Coronary artery (tissue), 2 donors: Measurements from ENCODE around the gene NRIP1.
"Not testable (repeated sequence)": the region's sequence is repeated elsewhere in the genome, so short reads cannot be mapped to it uniquely, and the experiment has no call there.

Experiments used
- DNase-seq: peaks from one replicate; pipeline ENCODE4 v3.0.0-alpha.2; 2017; ENCODE audit warnings: low spot score
- H3K27ac ChIP-seq, 2 donors: fragments of 200-600 bp; sonication (generic); one replicate each; pipeline ENCODE4 v1.5.1; 2016 to 2019
- H3K4me3 ChIP-seq: fragments of 200-600 bp; sonication (generic); 2 replicates; pipeline ENCODE4 v1.5.1; 2016; ENCODE audit warnings: mild to moderate bottlenecking, moderate library complexity
- TF ChIP-seq, protein P1 (sequence below): fragments of 200-600 bp; sonication (generic); IDR thresholded peaks from one replicate; pipeline ENCODE4 v1.5.1; 2019; ENCODE audit warnings: antibody characterized with exemption

Gene NRIP1

DNA sequence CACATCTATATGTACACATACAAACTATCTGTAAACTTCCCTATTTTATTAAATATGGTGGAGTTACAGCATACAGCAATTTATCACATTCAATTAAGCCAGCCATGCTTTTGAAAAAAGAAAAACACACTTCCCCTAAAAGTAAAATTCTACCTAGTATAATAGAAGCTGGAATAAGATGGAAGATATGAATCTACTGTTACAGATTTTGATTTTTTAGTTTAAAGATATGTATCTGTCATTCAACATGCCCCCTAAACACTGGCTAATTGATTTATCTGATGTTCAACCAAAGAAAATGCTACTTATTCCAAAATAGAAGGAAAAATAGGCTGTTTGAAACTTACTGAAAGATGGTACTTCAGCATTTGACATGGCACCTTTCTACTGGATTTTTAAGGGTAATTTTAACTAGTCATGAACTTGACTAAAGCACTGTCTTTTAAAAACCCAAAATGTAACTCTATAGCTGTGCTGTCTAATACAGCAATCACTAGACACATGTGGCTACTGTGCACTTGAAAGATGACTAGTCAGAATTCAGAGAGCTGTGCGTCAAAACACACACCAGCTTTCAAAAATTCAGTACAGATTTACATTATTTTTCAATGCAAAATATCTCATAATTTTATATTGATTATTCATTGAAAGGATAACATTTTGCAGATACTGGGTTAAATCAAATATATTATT is 25.0 kb downstream of the NRIP1 start:
- DNase-seq, result no peak
- TF ChIP-seq, protein P1, sequence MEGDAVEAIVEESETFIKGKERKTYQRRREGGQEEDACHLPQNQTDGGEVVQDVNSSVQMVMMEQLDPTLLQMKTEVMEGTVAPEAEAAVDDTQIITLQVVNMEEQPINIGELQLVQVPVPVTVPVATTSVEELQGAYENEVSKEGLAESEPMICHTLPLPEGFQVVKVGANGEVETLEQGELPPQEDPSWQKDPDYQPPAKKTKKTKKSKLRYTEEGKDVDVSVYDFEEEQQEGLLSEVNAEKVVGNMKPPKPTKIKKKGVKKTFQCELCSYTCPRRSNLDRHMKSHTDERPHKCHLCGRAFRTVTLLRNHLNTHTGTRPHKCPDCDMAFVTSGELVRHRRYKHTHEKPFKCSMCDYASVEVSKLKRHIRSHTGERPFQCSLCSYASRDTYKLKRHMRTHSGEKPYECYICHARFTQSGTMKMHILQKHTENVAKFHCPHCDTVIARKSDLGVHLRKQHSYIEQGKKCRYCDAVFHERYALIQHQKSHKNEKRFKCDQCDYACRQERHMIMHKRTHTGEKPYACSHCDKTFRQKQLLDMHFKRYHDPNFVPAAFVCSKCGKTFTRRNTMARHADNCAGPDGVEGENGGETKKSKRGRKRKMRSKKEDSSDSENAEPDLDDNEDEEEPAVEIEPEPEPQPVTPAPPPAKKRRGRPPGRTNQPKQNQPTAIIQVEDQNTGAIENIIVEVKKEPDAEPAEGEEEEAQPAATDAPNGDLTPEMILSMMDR, result no peak
- Histone ChIP-seq H3K27ac (no peak overlapping the region), H3K4me3 (no peak overlapping the region)

- no peak overlapping the region for H3K27ac ChIP-seq
- no peak overlapping the region for H3K4me3 ChIP-seq
- no peak for DNase-seq
- TF ChIP-seq, protein P1, result no peak
Observed at GRCh38 chr21:15037900-15038293, 26.9 kb downstream of the NRIP1 start.

GRCh38 chr21:15037095-15037899 is 27.5 kb downstream of the NRIP1 start:
- DNase-seq, result no peak
- Histone ChIP-seq H3K27ac (no peak overlapping the region), H3K4me3 (no peak overlapping the region)
- TF ChIP-seq, protein P1, result no peak

- no peak overlapping the region for H3K4me3 ChIP-seq
- TF ChIP-seq, protein P1, result no peak
- no peak overlapping the region for H3K27ac ChIP-seq
- no peak for DNase-seq
Observed at GRCh38 chr21:15036189-15036588, 28.6 kb downstream of the NRIP1 start.

- TF ChIP-seq, protein P1, result no peak
- DNase-seq, result no peak
- no peak overlapping the region for H3K4me3 ChIP-seq
- H3K27ac ChIP-seq, result no peak overlapping the region
Observed at GRCh38 chr21:15034126-15034853, 30.5 kb downstream of the NRIP1 start.

DNA sequence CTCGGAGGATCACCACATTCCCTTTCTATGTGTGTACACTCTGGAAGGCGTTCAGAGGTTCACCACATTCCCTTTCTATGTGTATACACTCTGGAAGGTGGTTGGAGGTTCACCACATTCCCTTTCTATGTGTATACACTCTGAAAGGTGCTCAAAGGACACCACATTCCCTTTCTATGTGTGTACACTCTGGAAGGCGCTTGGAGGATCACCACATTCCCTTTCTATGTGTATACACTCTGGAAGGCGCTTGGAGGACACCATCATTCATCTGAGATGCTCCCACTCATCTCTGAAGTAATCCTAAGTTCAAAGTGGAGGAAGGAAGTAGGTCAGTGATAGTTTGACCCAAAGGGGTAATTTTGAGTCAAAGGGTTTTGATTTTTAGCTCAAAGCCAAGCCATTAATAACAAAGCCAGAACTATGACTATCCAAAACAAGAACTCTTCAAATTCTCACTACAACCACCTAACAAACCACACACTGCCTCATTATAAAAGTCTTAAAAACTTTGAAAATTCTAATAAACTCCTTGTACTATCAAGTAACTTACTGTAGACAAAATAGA is 32.9 kb downstream of the NRIP1 start:
- H3K4me3 ChIP-seq, result no peak overlapping the region
- TF ChIP-seq, protein P1, result no peak
- DNase-seq, result no peak
- H3K27ac ChIP-seq, result no peak overlapping the region

- H3K27ac ChIP-seq, H3K4me3 ChIP-seq, DNase-seq: not testable (repeated sequence)
Observed at GRCh38 chr21:15031362-15031761, 33.4 kb downstream of the NRIP1 start.

GRCh38 chr21:15030861-15031260 is 33.9 kb downstream of the NRIP1 start:
- DNase-seq, H3K27ac ChIP-seq, H3K4me3 ChIP-seq: not testable (repeated sequence)
